HEK293 (cell line): ENCODE results near the gene STX10.

ENCODE experiments used
- ELK4 ChIP-seq: IDR thresholded peaks from 2 replicates; pipeline ENCODE4 v1.6.1; 2011; ENCODE audit warnings: mild to moderate bottlenecking, low read depth, low read length, borderline replicate concordance
- KLF16 ChIP-seq: fragments of 450-650 bp; formaldehyde crosslinking; IDR thresholded peaks from 2 replicates; pipeline ENCODE4 v1.5.1; 2017; ENCODE audit warnings: missing biosample characterization, missing genetic modification characterization
- KLF9 ChIP-seq: fragments of 450-650 bp; formaldehyde crosslinking; IDR thresholded peaks from 2 replicates; pipeline ENCODE4 v1.5.1; 2016; ENCODE audit warnings: missing biosample characterization, missing genetic modification characterization, low read depth
- MEIS1 ChIP-seq: sonication (generic); formaldehyde crosslinking; IDR thresholded peaks from 2 replicates; pipeline ENCODE4 v1.8.1; 2022; ENCODE audit warnings: missing genetic modification reagents, mild to moderate bottlenecking, borderline replicate concordance
- MYNN ChIP-seq: fragments of 450-650 bp; formaldehyde crosslinking; IDR thresholded peaks from 2 replicates; pipeline ENCODE4 v1.5.1; 2016; ENCODE audit warnings: missing biosample characterization, missing genetic modification characterization, borderline replicate concordance
- PRDM4 ChIP-seq: fragments of 450-650 bp; formaldehyde crosslinking; IDR thresholded peaks from 2 replicates; pipeline ENCODE4 v1.5.1; 2017; ENCODE audit warnings: missing biosample characterization, missing genetic modification characterization
- SCRT1 ChIP-seq: fragments of 450-650 bp; formaldehyde crosslinking; IDR thresholded peaks from 2 replicates; pipeline ENCODE4 v1.5.1; 2016; ENCODE audit warnings: missing biosample characterization, missing genetic modification characterization, borderline replicate concordance
- SETDB1 ChIP-seq: IDR thresholded peaks from one replicate; pipeline ENCODE4 v1.6.1; 2017; ENCODE audit warnings: mild to moderate bottlenecking, low read length, moderate library complexity, mixed read lengths; ENCODE audit not compliant: insufficient read length
- YY1 ChIP-seq: fragments of 450-650 bp; formaldehyde crosslinking; IDR thresholded peaks from 2 replicates; pipeline ENCODE4 v1.5.1; 2018; ENCODE audit warnings: missing biosample characterization, missing genetic modification characterization
- ZBTB49 ChIP-seq: fragments of 450-650 bp; formaldehyde crosslinking; IDR thresholded peaks from 2 replicates; pipeline ENCODE4 v1.5.1; 2016; ENCODE audit warnings: missing biosample characterization, missing genetic modification characterization, low read depth
- ZFHX2 ChIP-seq: fragments of 450-650 bp; formaldehyde crosslinking; conservative IDR thresholded peaks from 2 replicates; pipeline ENCODE4 v1.5.1; 2016; ENCODE audit warnings: missing biosample characterization, missing genetic modification characterization
- ZNF132 ChIP-seq: fragments of 450-650 bp; formaldehyde crosslinking; IDR thresholded peaks from 2 replicates; pipeline ENCODE4 v1.5.1; 2017; ENCODE audit warnings: missing biosample characterization, missing genetic modification characterization, borderline replicate concordance
- ZNF169 ChIP-seq: fragments of 450-650 bp; formaldehyde crosslinking; IDR thresholded peaks from 2 replicates; pipeline ENCODE4 v1.5.1; 2016; ENCODE audit warnings: missing biosample characterization, missing genetic modification characterization
- ZNF174 ChIP-seq: fragments of 450-650 bp; formaldehyde crosslinking; IDR thresholded peaks from 2 replicates; pipeline ENCODE4 v1.5.0; 2017; ENCODE audit warnings: missing biosample characterization, mild to moderate bottlenecking, missing genetic modification characterization
- ZNF18 ChIP-seq: fragments of 450-650 bp; formaldehyde crosslinking; IDR thresholded peaks from 2 replicates; pipeline ENCODE4 v1.5.1; 2016; ENCODE audit warnings: missing biosample characterization, missing genetic modification characterization
- ZNF292 ChIP-seq: fragments of 450-650 bp; formaldehyde crosslinking; IDR thresholded peaks from 2 replicates; pipeline ENCODE4 v1.5.1; 2016; ENCODE audit warnings: low read depth, missing biosample characterization, missing genetic modification characterization, borderline replicate concordance
- ZNF366 ChIP-seq: fragments of 450-650 bp; formaldehyde crosslinking; conservative IDR thresholded peaks from 2 replicates; pipeline ENCODE4 v1.5.1; 2016; ENCODE audit warnings: missing biosample characterization, missing genetic modification characterization
- ZNF514 ChIP-seq: fragments of 450-650 bp; formaldehyde crosslinking; IDR thresholded peaks from 2 replicates; pipeline ENCODE4 v1.5.1; 2016; ENCODE audit warnings: missing biosample characterization, missing genetic modification characterization
- ZNF560 ChIP-seq: fragments of 450-650 bp; formaldehyde crosslinking; IDR thresholded peaks from 2 replicates; pipeline ENCODE4 v1.5.1; 2017; ENCODE audit warnings: missing biosample characterization, missing genetic modification characterization, borderline replicate concordance
- ZNF561 ChIP-seq: fragments of 450-650 bp; IDR thresholded peaks from 2 replicates; pipeline ENCODE4 v1.5.1; 2018; ENCODE audit warnings: missing biosample characterization, missing genetic modification characterization, borderline replicate concordance
- ZNF571 ChIP-seq: fragments of 450-650 bp; formaldehyde crosslinking; IDR thresholded peaks from 2 replicates; pipeline ENCODE4 v1.5.0; 2017; ENCODE audit warnings: missing biosample characterization, missing genetic modification characterization
- ZNF621 ChIP-seq: fragments of 450-650 bp; formaldehyde crosslinking; IDR thresholded peaks from 2 replicates; pipeline ENCODE4 v1.5.1; 2017; ENCODE audit warnings: missing biosample characterization, missing genetic modification characterization
- ZNF624 ChIP-seq: fragments of 450-650 bp; formaldehyde crosslinking; IDR thresholded peaks from 2 replicates; pipeline ENCODE4 v1.5.1; 2017; ENCODE audit warnings: missing biosample characterization, missing genetic modification characterization
- ZNF629 ChIP-seq: fragments of 450-650 bp; formaldehyde crosslinking; IDR thresholded peaks from 2 replicates; pipeline ENCODE4 v1.5.1; 2017; ENCODE audit warnings: missing biosample characterization, missing genetic modification characterization
- ZNF654 ChIP-seq: fragments of 450-650 bp; formaldehyde crosslinking; IDR thresholded peaks from 2 replicates; pipeline ENCODE4 v1.5.1; 2016; ENCODE audit warnings: low read depth, missing biosample characterization, missing genetic modification characterization
- ZNF660 ChIP-seq: fragments of 450-650 bp; IDR thresholded peaks from 2 replicates; pipeline ENCODE4 v1.5.1; 2018; ENCODE audit warnings: missing biosample characterization, mild to moderate bottlenecking, missing genetic modification characterization
- ZNF692 ChIP-seq: fragments of 450-650 bp; formaldehyde crosslinking; IDR thresholded peaks from 2 replicates; pipeline ENCODE4 v1.5.1; 2016; ENCODE audit warnings: missing biosample characterization, missing genetic modification characterization
- ZNF704 ChIP-seq: fragments of 450-650 bp; formaldehyde crosslinking; IDR thresholded peaks from 2 replicates; pipeline ENCODE4 v1.5.1; 2016; ENCODE audit warnings: missing biosample characterization, missing genetic modification characterization
- ZNF76 ChIP-seq: fragments of 450-650 bp; formaldehyde crosslinking; IDR thresholded peaks from 2 replicates; pipeline ENCODE4; 2016; ENCODE audit warnings: low read depth, missing biosample characterization, missing genetic modification characterization, borderline replicate concordance
- ZNF776 ChIP-seq: fragments of 450-650 bp; formaldehyde crosslinking; IDR thresholded peaks from 2 replicates; pipeline ENCODE4 v1.5.0; 2017; ENCODE audit warnings: missing biosample characterization, missing genetic modification characterization, borderline replicate concordance

The STX10 gene

GRCh38 chr19:13164343-13165161 is 14.4 kb upstream of the STX10 start (continued):
- TF ChIP-seq ZNF18 (tag by site-specific recombination) (peak; percentile 85), MYNN (tag by site-specific recombination) (no peak), ZNF571 (tag by site-specific recombination) (no peak), KLF9 (no peak), ZNF292 (no peak), SCRT1 (no peak), ZBTB49 (tag by site-specific recombination) (no peak), SETDB1 (no peak), ZNF76 (no peak; the same call in 1 of the 2 replicates), ZNF660 (tag by site-specific recombination) (no peak), ZNF366 (tag by site-specific recombination) (no peak), ZFHX2 (tag by site-specific recombination) (no peak; the same call in 1 of the 2 replicates), ZNF132 (no peak), KLF16 (tag by site-specific recombination) (no peak), ZNF629 (tag by site-specific recombination) (0 out of 2 replicates have a peak, but pooled peaks have one; percentile 11), ZNF514 (tag by site-specific recombination) (no peak), ZNF169 (tag by site-specific recombination) (no peak), ZNF692 (tag by site-specific recombination) (no peak), PRDM4 (tag by site-specific recombination) (peak; percentile 46; the same call in 1 of the 2 replicates), MEIS1 (CRISPR knock-in tag) (no peak), ZNF174 (tag by site-specific recombination) (no peak), ZNF654 (tag by site-specific recombination) (no peak), ZNF621 (no peak), ZNF561 (no peak), ELK4 (no peak), ZNF704 (tag by site-specific recombination) (no peak), ZNF560 (no peak), YY1 (tag by site-specific recombination) (no peak), ZNF776 (tag by site-specific recombination) (no peak), ZNF624 (tag by site-specific recombination) (no peak)
